HepG2 (cell line): ENCODE measurements around the gene CTU2.

Experiments
- DMTF1 ChIP-seq: sonication (generic); formaldehyde crosslinking; IDR thresholded peaks from 2 replicates; pipeline ENCODE4 v1.4.0; 2020; ENCODE audit warnings: mild to moderate bottlenecking, missing genetic modification reagents
- MXI1 ChIP-seq: IDR thresholded peaks from 3 replicates; pipeline ENCODE4 v1.6.1; 2012; ENCODE audit warnings: low read depth, low read length, inconsistent platforms, borderline replicate concordance
- NONO ChIP-seq, 2 experiments: fragments of 450-650 bp in 1 of 2; sonication (generic) in 1 of 2; formaldehyde crosslinking in 1 of 2; IDR thresholded peaks in 1 of 2; conservative IDR thresholded peaks in 1 of 2; 2 replicates each; pipeline versions ENCODE4 v1.6.1 to v1.8.0; 2017 to 2022; ENCODE audit warnings: mild to moderate bottlenecking in 1 of 2, missing genetic modification reagents in 1 of 2, moderate library complexity in 1 of 2
- YY1 ChIP-seq: IDR thresholded peaks from 2 replicates; pipeline ENCODE4 v1.6.1; 2011; ENCODE audit warnings: low read length, low read depth, moderate library complexity, mild to moderate bottlenecking; ENCODE audit not compliant: insufficient read depth, insufficient replicate concordance
- ZBTB33 ChIP-seq: sonication (generic); formaldehyde crosslinking; IDR thresholded peaks from 2 replicates; pipeline ENCODE4 v1.4.0; 2020; ENCODE audit warnings: missing genetic modification reagents
- ZUFSP ChIP-seq: sonication (generic); formaldehyde crosslinking; IDR thresholded peaks from 2 replicates; pipeline ENCODE4 v1.9.0; 2021; ENCODE audit warnings: missing genetic modification reagents, mild to moderate bottlenecking, borderline replicate concordance

GRCh38 chr16:88665148-88665547, 41.2 kb upstream of the CTU2 start:
- TF ChIP-seq MXI1: no peak
- TF ChIP-seq YY1: no peak
- no peak for TF ChIP-seq DMTF1
- TF ChIP-seq ZBTB33: no peak
- TF ChIP-seq NONO (IDR thresholded peaks at IDR 0.05): no peak
- no peak for TF ChIP-seq NONO (CRISPR knock-in tag; conservative IDR thresholded peaks at IDR 0.05)
- TF ChIP-seq ZUFSP: no peak
